GM13976 (cell line): ENCODE data around the gene ZFP92.

Experiments
- DNase-seq: peaks from one replicate; pipeline ENCODE4 v3.0.0; 2012; ENCODE audit warnings: low spot score
- CTCF ChIP-seq: IDR thresholded peaks from 2 replicates; pipeline ENCODE4 v1.5.1; 2012; ENCODE audit warnings: borderline replicate concordance, mild to moderate bottlenecking; ENCODE audit not compliant: insufficient read depth; ENCODE audit errors: extremely low read depth, missing control alignments, control extremely low read depth
- in situ Hi-C: fragments of 300-500 bp; cut with MboI; formaldehyde crosslinking; loops from one replicate; pipeline ENCODE4 v1.12.0; 2022; ENCODE audit warnings: low sequenced_read_pairs, mixed read lengths, inconsistent platforms; ENCODE audit not compliant: unreplicated experiment

ZFP92 gene

GRCh38 chrX:153423652-153424051, 12.4 kb downstream of the ZFP92 start:
- no peak for DNase-seq
- in situ Hi-C loops = no loop called here
- TF ChIP-seq CTCF = no peak

GRCh38 chrX:153426204-153426603, 14.9 kb downstream of the ZFP92 start:
- in situ Hi-C loops = no loop called here
- no peak for DNase-seq
- no peak for TF ChIP-seq CTCF

GRCh38 chrX:153430796-153431195, 19.5 kb downstream of the ZFP92 start:
- in situ Hi-C loops = no loop called here
- TF ChIP-seq CTCF = no peak
- DNase-seq = no peak

- no peak for DNase-seq
- no peak for TF ChIP-seq CTCF
- in situ Hi-C loops = no loop called here
Observed at GRCh38 chrX:153433161-153433680, 21.9 kb downstream of the ZFP92 start.

GRCh38 chrX:153433781-153434285, 22.6 kb downstream of the ZFP92 start:
- in situ Hi-C loops = no loop called here
- no peak for TF ChIP-seq CTCF
- no peak for DNase-seq

- no peak for TF ChIP-seq CTCF
- no peak for DNase-seq
- in situ Hi-C loops = no loop called here
Observed at GRCh38 chrX:153434801-153435200, 23.5 kb downstream of the ZFP92 start.
